ENCODE measurements around the gene TAGAP. TPM values are rescaled to one million over a fixed set of nuclear protein-coding genes. Genes with fewer than 3 reads are reported as not detected.

Gene TAGAP
- polyA plus RNA-seq, 10 donors, result 0.74 to 7.8 (median 1.2) TPM

Other genes starting within 250 kb of the TAGAP start
- gene EZR, start 225.6 kb downstream of the TAGAP start, polyA plus RNA-seq (ENCODE audit: insufficient read length in 10 of 10), result 10 to 100 TPM; 21.5 to 50.8 (median 29.2) TPM
- gene RSPH3, start 44.8 kb downstream of the TAGAP start, polyA plus RNA-seq (ENCODE audit: insufficient read length in 10 of 10), result 1 to 10 TPM; 2.5 to 3.9 (median 3.4) TPM
- 100 to 1,000 TPM; 160 to 549 (median 280) TPM for gene FNDC1, start 124.4 kb upstream of the TAGAP start, polyA plus RNA-seq (ENCODE audit: insufficient read length in 10 of 10)

Data from muscle of back (tissue), 10 donors.